GM19025 (cell line): ENCODE data around the gene RAB31.

ENCODE experiments used
- ATAC-seq: cut with Tn5 transposase; IDR thresholded peaks from one replicate; pipeline ENCODE4 v1.9.1; 2021; ENCODE audit warnings: mild to moderate bottlenecking, low read depth, moderate library complexity; ENCODE audit not compliant: unreplicated experiment

RAB31 gene

DNA sequence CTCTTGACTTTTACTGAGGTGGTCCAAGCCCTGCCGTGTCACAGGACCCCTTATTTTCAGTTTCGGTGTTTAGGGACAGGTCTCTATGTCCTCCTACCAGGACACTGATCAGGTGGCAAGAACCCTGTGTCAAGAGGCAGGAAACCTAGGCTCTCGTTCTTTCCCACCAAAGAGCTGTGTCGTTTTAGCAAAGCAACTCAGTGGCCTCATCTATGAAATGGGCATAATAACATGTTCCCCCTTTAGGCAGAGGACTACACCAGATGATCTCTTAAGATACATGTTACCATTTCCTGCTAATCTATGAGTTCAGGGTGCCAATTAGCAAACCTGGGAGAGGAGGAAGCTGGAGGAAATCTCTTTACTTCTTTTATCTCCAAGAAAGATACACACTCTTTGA lies 1.9 kb downstream of the RAB31 start:
- no peak for ATAC-seq

DNA sequence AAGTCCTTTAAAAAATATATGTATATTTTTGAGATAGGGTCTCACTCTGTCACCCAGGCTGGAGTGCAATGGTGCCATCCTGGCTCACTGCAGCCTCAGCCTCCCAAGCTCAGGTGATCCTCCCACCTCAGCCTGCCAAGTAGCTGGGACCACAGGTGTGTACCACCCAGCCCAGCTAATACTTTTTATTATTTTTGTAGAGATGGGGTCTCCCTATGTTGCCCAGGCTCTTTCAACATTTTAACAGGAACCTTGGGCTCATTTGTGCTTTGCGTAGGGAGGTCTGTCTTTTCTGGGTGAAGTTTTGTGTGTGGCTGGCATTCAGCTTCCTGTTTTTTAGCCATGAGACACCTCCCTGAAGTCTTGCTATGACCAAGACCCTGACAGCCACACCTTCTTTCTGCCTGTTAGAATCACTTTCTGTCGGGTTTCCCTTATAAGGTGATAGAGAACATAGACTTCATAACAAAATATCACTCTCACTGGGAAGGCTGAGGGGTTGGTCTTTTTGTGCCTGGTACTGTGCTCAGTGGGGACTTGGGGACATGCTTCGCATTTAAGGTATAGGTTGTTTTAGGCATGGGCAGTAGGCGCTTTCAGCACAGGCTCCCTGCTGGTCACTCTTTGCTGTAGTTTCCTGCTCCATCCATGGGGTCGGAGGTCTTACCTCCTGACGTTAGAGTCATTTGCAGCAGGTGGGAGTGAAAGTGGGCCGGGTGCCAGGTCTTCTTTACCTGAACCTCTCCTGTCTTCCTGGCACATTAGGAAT lies 3.4 kb downstream of the RAB31 start:
- ATAC-seq: peak; percentile 51

DNA sequence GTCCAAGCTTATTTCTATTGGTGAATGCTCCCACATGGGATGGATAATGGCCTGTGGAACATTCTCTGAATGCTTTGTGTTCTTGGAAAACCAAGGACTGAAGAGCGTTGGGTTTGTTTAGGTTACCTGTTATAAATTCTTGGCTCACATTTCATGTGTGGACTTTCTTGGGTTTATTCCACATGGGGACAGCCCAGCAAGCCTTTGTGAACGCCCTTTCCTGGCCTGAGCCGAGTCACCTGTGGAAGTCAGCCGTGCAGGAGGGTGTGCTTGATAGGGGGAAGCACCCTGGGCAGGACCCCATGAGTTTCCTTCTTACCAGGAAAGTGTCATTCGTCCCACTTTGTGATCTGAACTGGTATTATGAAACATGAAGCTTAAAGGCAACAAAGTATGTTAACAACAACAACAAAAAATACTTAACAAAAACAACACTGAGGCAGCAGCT lies 4.1 kb downstream of the RAB31 start:
- ATAC-seq: no peak

- no peak for ATAC-seq
These were observed 4.5 kb downstream of the RAB31 start for GRCh38 chr18:9712611-9713010.

- ATAC-seq: no peak
These were observed 6.4 kb downstream of the RAB31 start for GRCh38 chr18:9714266-9715087.

- no peak for ATAC-seq
These were observed 6.9 kb downstream of the RAB31 start for GRCh38 chr18:9715088-9715343.

GRCh38 chr18:9715978-9716774 lies 8.1 kb downstream of the RAB31 start:
- no peak for ATAC-seq

GRCh38 chr18:9716780-9717563 lies 8.9 kb downstream of the RAB31 start:
- ATAC-seq: no peak

DNA sequence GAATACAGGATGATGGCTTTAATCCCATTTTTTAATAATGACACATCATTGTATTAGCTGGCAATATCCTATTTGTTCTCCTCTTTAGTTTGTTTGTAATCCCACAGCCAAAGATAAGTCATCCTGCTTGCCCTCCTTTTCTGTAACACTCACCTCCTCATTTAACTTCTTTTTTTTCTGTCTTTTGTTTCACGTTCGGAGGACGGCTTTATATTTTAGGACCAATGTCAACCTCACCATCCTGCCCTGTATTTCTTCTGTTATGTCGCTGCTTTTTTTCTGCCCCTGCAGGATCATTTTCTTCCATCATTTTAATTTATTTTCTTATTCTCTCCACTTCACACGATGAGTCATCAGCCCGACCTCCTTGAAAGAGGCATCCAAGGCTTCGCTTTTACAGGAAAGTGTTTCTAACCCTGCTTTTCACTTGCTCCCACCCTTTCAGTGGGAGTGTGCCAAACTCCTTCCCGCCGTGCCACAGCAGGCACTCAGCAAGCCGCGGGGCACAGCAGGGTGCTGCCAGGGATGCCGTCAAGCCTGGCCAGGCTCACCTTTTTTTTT lies 11.4 kb downstream of the RAB31 start:
- ATAC-seq: no peak

DNA sequence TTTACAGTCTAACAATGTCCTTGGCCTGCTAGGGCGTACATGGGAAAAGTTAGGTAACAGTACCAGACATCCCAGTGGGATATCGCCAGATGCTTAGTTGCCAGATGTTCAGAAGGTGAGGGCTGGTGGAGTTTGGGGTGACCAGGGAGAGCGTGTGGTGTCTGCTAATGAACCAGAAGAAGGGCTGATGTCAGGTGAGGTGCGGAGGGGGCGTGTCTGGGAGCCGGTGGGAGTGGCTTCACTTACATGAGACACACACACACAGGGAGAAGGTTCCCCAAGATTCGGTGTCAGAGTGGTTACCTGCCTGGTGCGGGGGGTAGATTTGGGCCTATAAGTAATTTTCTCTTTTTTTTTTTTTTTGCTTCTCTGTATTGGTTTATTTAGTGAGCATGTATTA lies 12.2 kb downstream of the RAB31 start:
- ATAC-seq: no peak

DNA sequence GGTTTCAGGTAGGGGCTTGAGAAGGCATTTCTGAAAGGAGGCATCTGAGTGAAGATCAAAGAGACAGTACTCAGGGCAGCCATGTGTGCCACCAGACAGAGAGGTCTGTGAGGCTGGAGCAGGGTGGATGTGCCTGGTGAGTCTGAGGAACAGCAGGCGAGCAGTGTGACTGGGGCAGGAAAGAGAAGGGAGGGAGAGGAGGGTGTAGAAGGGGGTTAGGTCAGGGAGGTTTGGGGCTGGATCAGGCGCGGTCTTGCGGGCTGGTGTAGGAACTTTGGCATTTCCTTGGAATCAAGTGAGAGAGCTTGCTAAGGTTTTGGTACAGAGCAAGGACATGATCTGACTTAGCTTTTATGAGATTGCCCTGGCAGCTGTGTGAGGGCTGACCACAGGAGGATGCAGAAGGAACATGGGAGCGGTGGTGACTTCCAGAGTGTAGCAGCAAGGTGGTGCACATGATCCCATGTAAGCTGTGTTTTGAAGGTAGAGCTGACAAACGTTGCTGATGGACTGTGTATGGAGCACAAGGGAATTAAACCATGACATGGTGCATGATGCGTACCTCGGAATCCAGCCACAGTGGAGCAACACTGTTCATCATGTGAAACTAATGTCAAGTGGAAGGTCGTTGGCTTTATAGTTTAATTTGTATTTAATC lies 13.9 kb downstream of the RAB31 start:
- ATAC-seq: no peak

- no peak for ATAC-seq
These were observed 14.6 kb downstream of the RAB31 start for GRCh38 chr18:9722691-9723090.

GRCh38 chr18:9724797-9725585 lies 16.9 kb downstream of the RAB31 start:
- no peak for ATAC-seq

GRCh38 chr18:9726175-9726574 lies 18.1 kb downstream of the RAB31 start:
- no peak for ATAC-seq

DNA sequence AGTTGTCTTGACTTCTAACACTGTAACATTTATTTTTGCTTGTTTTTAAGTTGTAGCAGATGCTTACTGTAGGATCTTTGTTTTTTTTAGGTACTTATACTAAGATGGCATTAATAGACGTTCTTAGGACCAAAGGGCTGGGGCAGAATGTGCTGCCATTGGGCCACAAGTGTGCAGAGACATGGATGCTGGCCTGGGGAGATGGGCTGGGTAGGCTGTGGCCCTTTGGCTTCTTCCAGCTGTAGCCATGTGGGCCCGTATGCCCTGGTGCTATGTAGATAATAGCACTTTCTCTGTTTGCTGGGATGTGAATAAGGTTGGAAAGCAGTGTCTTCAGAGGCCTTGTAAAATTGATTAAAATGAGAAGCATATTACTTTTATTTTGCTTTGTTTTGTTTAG lies 18.8 kb downstream of the RAB31 start:
- ATAC-seq: no peak

DNA sequence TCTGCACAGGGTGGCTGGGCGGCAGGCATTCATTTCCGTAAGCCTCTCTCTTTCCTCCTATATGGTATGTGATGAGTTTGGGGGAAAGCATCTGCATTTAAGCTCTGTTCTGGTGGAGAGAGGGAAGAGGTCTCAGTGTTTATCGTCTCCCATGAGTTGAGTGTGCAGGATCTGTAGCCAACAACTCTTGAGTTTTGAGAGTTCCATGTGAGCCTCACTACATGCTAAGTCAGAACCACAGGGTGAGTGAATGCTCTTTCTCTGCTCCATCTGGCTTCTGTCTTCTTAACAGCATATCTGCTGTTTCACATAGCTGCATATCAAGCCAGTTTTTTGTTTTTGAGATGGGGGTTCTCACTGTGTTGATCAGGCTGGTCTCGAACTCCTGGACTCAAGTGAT lies 22.7 kb downstream of the RAB31 start:
- no peak for ATAC-seq

- no peak for ATAC-seq
These were observed 23.3 kb downstream of the RAB31 start for GRCh38 chr18:9731380-9731779.

- no peak for ATAC-seq
These were observed 23.9 kb downstream of the RAB31 start for GRCh38 chr18:9732031-9732430.

GRCh38 chr18:9734189-9734588 lies 26.1 kb downstream of the RAB31 start:
- no peak for ATAC-seq
